ENCODE results near the gene DUSP23.

GRCh38 chr1:159774465-159774864, 6.3 kb upstream of the DUSP23 start:
- TF ChIP-seq EZH2phosphoT487 (IDR thresholded peaks at IDR 0.05; ENCODE audit: borderline replicate concordance, low read depth, low read length) = no peak
- TF ChIP-seq CTCF (conservative IDR thresholded peaks at IDR 0.05; ENCODE audit: low read length) = no peak
